Measurements from ENCODE around the gene CPTP.
"Not testable (repeated sequence)": the region's sequence is repeated elsewhere in the genome, so short reads cannot be mapped to it uniquely, and the experiment has no call there.

The CPTP gene

GRCh38 chr1:1316199-1316598 is 8.4 kb upstream of the CPTP start:
- not testable (repeated sequence) for H3K27ac ChIP-seq; DNase-seq (ENCODE audit: low read depth, low spot score)

GRCh38 chr1:1317420-1317819 is 7.2 kb upstream of the CPTP start:
- H3K27ac ChIP-seq: peak overlapping the region; percentile 43
- no peak for DNase-seq (ENCODE audit: low read depth, low spot score)

GRCh38 chr1:1318131-1318652 is 6.4 kb upstream of the CPTP start:
- DNase-seq (ENCODE audit: low read depth, low spot score): peak; percentile 51
- peak overlapping the region; percentile 43 for H3K27ac ChIP-seq

- no peak for DNase-seq (ENCODE audit: low read depth, low spot score)
- peak overlapping the region; percentile 43 for H3K27ac ChIP-seq
Observed at GRCh38 chr1:1318777-1319645, 5.6 kb upstream of the CPTP start.

- DNase-seq (ENCODE audit: low read depth, low spot score): no peak
- no peak overlapping the region for H3K27ac ChIP-seq
Observed at GRCh38 chr1:1319646-1319941, 5.0 kb upstream of the CPTP start.

GRCh38 chr1:1320666-1321448 is 3.7 kb upstream of the CPTP start:
- no peak for DNase-seq (ENCODE audit: low read depth, low spot score)
- H3K27ac ChIP-seq: no peak overlapping the region

GRCh38 chr1:1321477-1321876 is 3.1 kb upstream of the CPTP start:
- DNase-seq (ENCODE audit: low read depth, low spot score): no peak
- no peak overlapping the region for H3K27ac ChIP-seq

GRCh38 chr1:1322418-1322817 is 2.2 kb upstream of the CPTP start:
- no peak for DNase-seq (ENCODE audit: low read depth, low spot score)
- no peak overlapping the region for H3K27ac ChIP-seq

GRCh38 chr1:1322952-1323351 is 1.6 kb upstream of the CPTP start:
- no peak overlapping the region for H3K27ac ChIP-seq
- DNase-seq (ENCODE audit: low read depth, low spot score): no peak

GRCh38 chr1:1324084-1324523 is 498 bp upstream of the CPTP start:
- H3K27ac ChIP-seq: peak overlapping the region; percentile 89
- no peak for DNase-seq (ENCODE audit: low read depth, low spot score)

GRCh38 chr1:1325288-1326074 is 879 bp downstream of the CPTP start:
- H3K27ac ChIP-seq: peak overlapping the region; percentile 89
- DNase-seq (ENCODE audit: low read depth, low spot score): no peak

GRCh38 chr1:1326075-1326605 is 1.5 kb downstream of the CPTP start:
- DNase-seq (ENCODE audit: low read depth, low spot score): no peak

GRCh38 chr1:1327291-1327690 is 2.7 kb downstream of the CPTP start:
- H3K27ac ChIP-seq: no peak overlapping the region
- DNase-seq (ENCODE audit: low read depth, low spot score): no peak

More at GRCh38 chr1:1326075-1326605, 1.5 kb downstream of the CPTP start:
- H3K27ac ChIP-seq: peak overlapping the region; percentile 89

GRCh38 chr1:1328254-1328653 is 3.7 kb downstream of the CPTP start:
- no peak overlapping the region for H3K27ac ChIP-seq
- no peak for DNase-seq (ENCODE audit: low read depth, low spot score)

GRCh38 chr1:1329304-1330210 is 5.0 kb downstream of the CPTP start:
- no peak for DNase-seq (ENCODE audit: low read depth, low spot score)
- no peak overlapping the region for H3K27ac ChIP-seq

GRCh38 chr1:1330366-1331067 is 5.9 kb downstream of the CPTP start:
- no peak overlapping the region for H3K27ac ChIP-seq
- DNase-seq (ENCODE audit: low read depth, low spot score): no peak

- no peak within 1 kb of the TSS for H3K27ac ChIP-seq
- DNase-seq (ENCODE audit: low read depth, low spot score): no peak
Observed at GRCh38 chr1:1331068-1331965, 6.7 kb downstream of the CPTP start, which contains the start of gene TAS1R3. TAS1R3 (plus strand) TSS chr1:1331280; CDS start chr1:1331346, 66 bp downstream.

Data from epithelial cell of prostate (primary cell).